Stimulated activated CD4-positive, alpha-beta T cell treated with anti-CD3 and anti-CD28 coated beads, Interleukin-1b, Interleukin-23, amount 100 ng/mL, for 4 hours (primary cell): ENCODE results near the gene IL16.
"Not testable (repeated sequence)": the region's sequence is repeated elsewhere in the genome, so short reads cannot be mapped to it uniquely, and the experiment has no call there.

Source experiments
- DNase-seq, 2 donors: peaks; one replicate each; pipeline ENCODE4 v3.0.0-alpha.2; 2020; ENCODE audit warnings: low read depth in 2 of 2

The IL16 gene

GRCh38 chr15:81337713-81338157, 141.1 kb downstream of the IL16 start:
- DNase-seq = no peak

DNA sequence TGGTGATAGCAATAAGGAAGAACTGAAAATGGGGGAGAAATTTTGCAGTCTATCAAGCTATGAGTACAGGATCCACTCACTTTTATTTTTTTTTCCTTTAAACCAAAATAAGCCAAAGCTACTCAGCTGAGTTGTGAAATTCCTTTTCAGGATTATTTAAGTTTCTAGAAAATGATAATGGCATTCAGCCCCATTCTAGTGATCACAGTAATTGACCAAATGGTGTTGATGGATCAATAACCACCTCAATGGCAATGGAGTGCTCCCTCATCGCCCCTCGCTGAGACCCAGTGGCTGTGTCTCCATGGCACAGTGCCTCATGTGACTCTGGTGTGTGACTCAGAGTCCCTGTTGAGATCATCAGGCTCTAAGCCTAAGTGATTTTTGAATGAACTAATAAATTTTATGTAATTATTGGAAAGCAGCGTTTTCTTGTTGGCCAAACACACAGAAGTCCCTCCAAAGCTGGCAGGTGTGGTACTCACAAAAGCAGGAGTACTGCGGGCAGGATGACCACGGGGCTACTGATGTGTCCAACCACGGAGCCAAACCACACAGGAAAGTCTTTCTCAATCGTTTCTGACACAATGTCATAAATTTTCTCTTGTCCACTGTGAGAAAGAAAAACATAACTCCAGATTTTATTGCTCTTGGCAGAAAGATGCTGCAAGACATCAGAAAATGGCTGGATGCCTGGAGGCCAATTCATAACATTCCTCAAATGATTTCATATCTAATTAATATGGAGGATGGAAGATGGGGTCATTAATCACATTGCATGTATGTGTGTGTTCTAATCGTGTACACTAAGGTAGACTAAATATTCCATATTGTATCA, 141.7 kb downstream of the IL16 start:
- DNase-seq = no peak

- DNase-seq = no peak
Measured at GRCh38 chr15:81339321-81339720, 142.6 kb downstream of the IL16 start.

GRCh38 chr15:81339851-81340250, 143.2 kb downstream of the IL16 start:
- DNase-seq = no peak

GRCh38 chr15:81341351-81341750, 144.7 kb downstream of the IL16 start:
- DNase-seq = no peak

DNA sequence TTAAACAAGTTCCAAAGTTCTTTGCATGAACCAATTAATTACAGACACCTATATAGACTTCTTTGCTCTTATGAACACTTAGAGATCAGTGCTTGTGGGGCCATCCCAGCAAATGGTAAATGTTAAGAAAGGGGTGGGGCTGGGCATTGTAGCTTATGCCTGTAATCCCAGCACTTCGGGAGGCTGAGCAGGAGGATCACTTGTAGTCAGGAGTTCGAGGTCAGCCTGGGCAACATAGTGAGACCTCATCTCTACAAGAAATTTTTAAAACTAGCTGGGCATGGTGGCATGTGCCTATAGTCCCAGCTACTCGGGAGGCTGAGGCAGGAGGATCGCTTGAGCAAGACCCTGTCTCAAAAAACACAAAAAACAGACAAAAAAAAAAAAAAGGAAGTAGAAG, 146.7 kb downstream of the IL16 start:
- DNase-seq = no peak

GRCh38 chr15:81346611-81347010, 149.9 kb downstream of the IL16 start:
- no peak for DNase-seq

DNA sequence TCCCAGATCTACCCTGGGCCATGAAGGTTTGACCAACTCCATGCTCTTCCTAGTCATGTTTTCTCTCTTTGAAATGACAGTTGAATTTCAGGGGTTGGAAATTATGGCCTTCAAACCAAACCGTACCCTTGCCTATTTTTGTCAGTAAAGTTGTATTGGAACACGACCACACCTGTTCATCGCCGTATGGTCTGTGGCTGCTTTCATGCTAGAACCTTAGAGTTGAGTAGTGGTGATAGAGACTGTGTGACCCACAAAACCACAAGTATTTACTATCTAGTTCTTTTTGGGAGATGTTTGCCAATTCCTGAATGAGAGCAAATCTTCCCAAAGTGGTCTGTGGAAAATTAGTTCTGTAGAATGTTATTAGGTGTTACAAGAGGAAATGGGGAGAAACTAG, 151.2 kb downstream of the IL16 start:
- no peak for DNase-seq

GRCh38 chr15:81348691-81349090, 152.0 kb downstream of the IL16 start:
- DNase-seq = not testable (repeated sequence)

DNA sequence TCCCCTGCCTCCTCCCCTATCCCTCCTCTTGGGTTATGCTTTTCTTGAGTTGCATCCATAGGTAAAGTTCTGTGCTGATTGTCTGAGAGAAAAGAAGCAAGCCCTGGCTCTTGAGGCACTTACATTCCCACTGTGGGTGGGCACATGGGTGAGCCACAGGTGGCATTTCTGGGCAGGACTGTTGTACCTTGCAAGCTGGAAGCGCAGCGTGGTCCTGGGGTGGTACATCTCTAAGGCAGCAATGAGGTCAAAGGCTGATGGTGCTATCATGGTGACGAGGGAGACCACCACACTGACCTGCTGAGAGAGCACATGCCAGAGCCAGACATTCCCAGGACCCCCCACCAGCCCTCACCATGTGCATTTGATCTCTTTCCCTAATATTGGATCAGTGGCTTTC, 152.6 kb downstream of the IL16 start:
- DNase-seq = no peak

GRCh38 chr15:81351651-81352050, 155.0 kb downstream of the IL16 start:
- no peak for DNase-seq

DNA sequence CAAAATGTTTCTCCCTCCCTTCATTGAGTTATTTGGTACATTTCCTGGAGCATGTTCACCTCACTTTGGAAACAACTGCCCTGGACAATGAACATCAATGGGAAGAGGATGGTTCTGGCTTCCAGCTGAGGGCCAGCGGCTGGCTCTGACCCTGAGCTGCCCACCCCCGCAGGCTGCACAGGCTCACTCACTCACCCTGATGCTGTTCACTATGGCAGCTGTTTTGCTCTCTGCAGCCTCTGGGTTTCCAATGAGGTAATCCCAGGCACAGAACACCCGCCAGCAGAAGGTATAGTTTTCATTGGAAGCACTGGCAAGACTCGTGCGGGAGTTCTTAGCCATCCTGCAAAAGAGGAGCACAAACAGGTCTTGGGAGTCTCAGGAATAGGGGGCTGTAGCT, 159.6 kb downstream of the IL16 start:
- no peak for DNase-seq

DNA sequence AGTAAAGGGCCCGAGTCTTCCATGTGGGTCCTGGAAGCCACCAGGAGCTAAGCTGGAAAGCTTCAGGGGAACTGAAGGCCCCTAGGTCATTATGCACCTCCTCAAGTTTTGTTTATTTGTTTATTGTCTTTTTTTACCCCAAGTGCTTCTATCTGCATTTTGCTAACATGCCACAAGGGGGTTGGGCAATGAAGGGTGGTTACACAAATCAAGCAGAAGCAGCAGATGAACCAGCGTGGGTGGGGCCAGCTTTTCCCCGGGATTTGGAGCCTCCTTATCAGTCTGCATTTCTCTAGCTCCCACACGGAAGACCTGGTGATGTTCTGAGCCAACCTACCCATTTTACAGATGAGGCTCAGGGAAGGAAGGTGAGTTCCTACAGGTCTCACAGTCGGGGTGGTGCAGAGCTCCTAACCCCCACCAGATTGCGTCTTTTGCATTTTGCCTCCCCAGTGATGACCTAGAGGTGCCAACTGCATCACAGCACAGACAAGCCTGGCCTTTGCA, 160.6 kb downstream of the IL16 start:
- DNase-seq = no peak

- no peak for DNase-seq
Measured at GRCh38 chr15:81358248-81358647, 161.6 kb downstream of the IL16 start.

- no peak for DNase-seq
Measured at GRCh38 chr15:81360491-81360890, 163.8 kb downstream of the IL16 start.

- no peak for DNase-seq
Measured at GRCh38 chr15:81361891-81362290, 165.2 kb downstream of the IL16 start.

- DNase-seq = no peak
Measured at GRCh38 chr15:81362790-81363189, 166.1 kb downstream of the IL16 start.

DNA sequence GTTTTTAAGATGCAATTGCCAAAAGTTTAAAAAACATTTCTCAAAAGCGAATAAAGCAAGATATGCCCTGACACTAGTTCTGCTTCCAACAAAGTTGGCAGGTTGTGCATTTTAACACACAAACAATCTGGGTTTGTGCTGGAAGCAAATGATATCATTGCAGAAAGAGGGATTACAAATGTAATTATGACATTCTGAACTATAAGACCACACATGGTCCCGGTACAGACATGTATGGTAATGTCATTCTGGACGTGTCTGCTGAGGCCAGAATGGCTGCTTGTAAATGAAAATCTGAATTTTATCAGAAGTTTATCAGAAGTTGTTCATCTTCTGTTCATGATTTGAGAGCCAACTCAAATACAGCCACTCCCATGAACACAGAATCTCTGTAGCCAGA, 166.6 kb downstream of the IL16 start:
- DNase-seq = no peak
